ENCODE data around the gene TERT. TPM values are rescaled to one million over a fixed set of nuclear protein-coding genes. Genes with fewer than 3 reads are reported as not detected.
"Not testable (repeated sequence)": the region's sequence is repeated elsewhere in the genome, so short reads cannot be mapped to it uniquely, and the experiment has no call there.

The TERT gene
- not detected for total RNA-seq

GRCh38 chr5:1294835-1295649, at the start of gene TERT:
Gene TERT, minus strand, starts transcription at chr5:1295068. Its CDS starts 79 bp downstream, at chr5:1294989.
- DNase-seq (ENCODE audit: low spot score) = no peak

- DNase-seq (ENCODE audit: low spot score) = no peak
Measured at GRCh38 chr5:1343931-1344901, 49.3 kb upstream of the TERT start.

GRCh38 chr5:1343315-1343751, 48.5 kb upstream of the TERT start:
- no peak for DNase-seq (ENCODE audit: low spot score)

GRCh38 chr5:1342711-1343110, 47.8 kb upstream of the TERT start:
- not testable (repeated sequence) for DNase-seq (ENCODE audit: low spot score)

- DNase-seq (ENCODE audit: low spot score) = no peak
Measured at GRCh38 chr5:1342268-1342667, 47.4 kb upstream of the TERT start.

GRCh38 chr5:1341863-1342262, 47.0 kb upstream of the TERT start:
- no peak for DNase-seq (ENCODE audit: low spot score)

GRCh38 chr5:1339818-1340210, 44.9 kb upstream of the TERT start:
- not testable (repeated sequence) for DNase-seq (ENCODE audit: low spot score)

- not testable (repeated sequence) for DNase-seq (ENCODE audit: low spot score)
Measured at GRCh38 chr5:1339139-1339817, 44.4 kb upstream of the TERT start.

- no peak for DNase-seq (ENCODE audit: low spot score)
Measured at GRCh38 chr5:1338506-1339070, 43.7 kb upstream of the TERT start.

GRCh38 chr5:1338196-1338490, 43.3 kb upstream of the TERT start:
- DNase-seq (ENCODE audit: low spot score) = no peak

- no peak for DNase-seq (ENCODE audit: low spot score)
Measured at GRCh38 chr5:1337489-1338195, 42.8 kb upstream of the TERT start.

- no peak for DNase-seq (ENCODE audit: low spot score)
Measured at GRCh38 chr5:1336749-1337488, 42.1 kb upstream of the TERT start.

- DNase-seq (ENCODE audit: low spot score) = no peak
Measured at GRCh38 chr5:1336106-1336561, 41.3 kb upstream of the TERT start.

- DNase-seq (ENCODE audit: low spot score) = no peak
Measured at GRCh38 chr5:1335540-1336095, 40.8 kb upstream of the TERT start.

- no peak for DNase-seq (ENCODE audit: low spot score)
Measured at GRCh38 chr5:1334831-1335539, 40.1 kb upstream of the TERT start.

GRCh38 chr5:1333986-1334385, 39.1 kb upstream of the TERT start:
- no peak for DNase-seq (ENCODE audit: low spot score)

- not testable (repeated sequence) for DNase-seq (ENCODE audit: low spot score)
Measured at GRCh38 chr5:1333286-1333685, 38.4 kb upstream of the TERT start.

GRCh38 chr5:1332461-1333001, 37.7 kb upstream of the TERT start:
- no peak for DNase-seq (ENCODE audit: low spot score)

- no peak for DNase-seq (ENCODE audit: low spot score)
Measured at GRCh38 chr5:1331861-1332405, 37.1 kb upstream of the TERT start.
